ENCODE results near the gene NYNRIN. TPM values are rescaled to one million over a fixed set of nuclear protein-coding genes. Genes with fewer than 3 reads are reported as not detected.
"Not testable (repeated sequence)": the region's sequence is repeated elsewhere in the genome, so short reads cannot be mapped to it uniquely, and the experiment has no call there.

Gene NYNRIN
- total and polyA plus RNA-seq, 10 of the 15 experiments (the other 5 are each of a cell fraction or from before 2014, with no cell fraction given), result under 0.01 to 0.15 (median 0.01) TPM; not detected in 5

DNA sequence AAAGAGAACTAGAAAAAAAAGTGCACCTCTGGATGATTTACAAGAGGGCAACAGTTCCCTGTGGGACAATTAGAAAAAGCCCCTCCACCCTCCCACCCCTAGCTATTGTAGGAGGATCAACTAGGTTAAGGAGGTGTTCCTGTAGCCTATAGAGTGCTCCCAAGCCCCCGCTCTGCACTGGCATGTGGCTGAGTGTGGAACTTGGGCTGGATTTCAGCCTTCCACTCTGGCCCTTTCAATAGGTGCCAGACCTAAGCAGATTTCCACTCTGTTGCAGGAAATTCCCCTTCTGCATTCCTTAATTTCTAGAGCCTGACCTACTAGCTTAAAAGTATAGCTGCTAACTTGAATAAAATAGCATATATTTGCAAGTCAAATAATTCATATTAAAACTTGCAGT lies 28.1 kb upstream of the NYNRIN start:
- SMC1A ChIA-PET (ENCODE audit: uncharacterized antibody, unreplicated experiment), result interaction anchor here (0.5 to 1.6 kb wide), 5 partner anchors 9 to 169 kb away, joined by 3 to 8 read pairs (median 3); partner anchors contain the start of gene RIPK3
- CTCF ChIA-PET, result interaction anchor here (1.1 to 4.4 kb wide), 9 partner anchors 9 to 100 kb away, joined by 3 to 22 read pairs (median 4); no protein-coding TSS in a partner anchor
- peaks cover 1 to 6% of the 10 kb centered on the region in 2 experiments for H3K27me3 ChIP-seq (replicated peaks in 1 of 2; ENCODE audit: control insufficient read depth in 2 of 2, insufficient read depth in 2 of 2, low read length in 1 of 2)
- TF ChIP-seq BRCA1 (IDR thresholded peaks at IDR 0.05; ENCODE audit: low read depth, low read length) (no peak), EP300 (IDR thresholded peaks at IDR 0.05; ENCODE audit: borderline replicate concordance in 1 of 2, control insufficient read depth in 1 of 2, low read depth in 2 of 2, low read length in 2 of 2) (no peak), LARP7 (IDR thresholded peaks at IDR 0.05) (no peak), WRNIP1 (IDR thresholded peaks at IDR 0.05; ENCODE audit: borderline replicate concordance, low read depth, low read length) (no peak), ATF2 (IDR thresholded peaks at IDR 0.05; ENCODE audit: low read length) (no peak), EZH2 (IDR thresholded peaks at IDR 0.05; ENCODE audit: borderline replicate concordance, control insufficient read depth, low read depth, low read length) (no peak), RCOR1 (conservative IDR thresholded peaks at IDR 0.05; ENCODE audit: low read depth, low read length) (no peak), POLR2AphosphoS5 (IDR thresholded peaks at IDR 0.05; ENCODE audit: low read length) (no peak), KDM1A (IDR thresholded peaks at IDR 0.05; ENCODE audit: borderline replicate concordance) (no peak)
- TF ChIP-seq, protein P1, sequence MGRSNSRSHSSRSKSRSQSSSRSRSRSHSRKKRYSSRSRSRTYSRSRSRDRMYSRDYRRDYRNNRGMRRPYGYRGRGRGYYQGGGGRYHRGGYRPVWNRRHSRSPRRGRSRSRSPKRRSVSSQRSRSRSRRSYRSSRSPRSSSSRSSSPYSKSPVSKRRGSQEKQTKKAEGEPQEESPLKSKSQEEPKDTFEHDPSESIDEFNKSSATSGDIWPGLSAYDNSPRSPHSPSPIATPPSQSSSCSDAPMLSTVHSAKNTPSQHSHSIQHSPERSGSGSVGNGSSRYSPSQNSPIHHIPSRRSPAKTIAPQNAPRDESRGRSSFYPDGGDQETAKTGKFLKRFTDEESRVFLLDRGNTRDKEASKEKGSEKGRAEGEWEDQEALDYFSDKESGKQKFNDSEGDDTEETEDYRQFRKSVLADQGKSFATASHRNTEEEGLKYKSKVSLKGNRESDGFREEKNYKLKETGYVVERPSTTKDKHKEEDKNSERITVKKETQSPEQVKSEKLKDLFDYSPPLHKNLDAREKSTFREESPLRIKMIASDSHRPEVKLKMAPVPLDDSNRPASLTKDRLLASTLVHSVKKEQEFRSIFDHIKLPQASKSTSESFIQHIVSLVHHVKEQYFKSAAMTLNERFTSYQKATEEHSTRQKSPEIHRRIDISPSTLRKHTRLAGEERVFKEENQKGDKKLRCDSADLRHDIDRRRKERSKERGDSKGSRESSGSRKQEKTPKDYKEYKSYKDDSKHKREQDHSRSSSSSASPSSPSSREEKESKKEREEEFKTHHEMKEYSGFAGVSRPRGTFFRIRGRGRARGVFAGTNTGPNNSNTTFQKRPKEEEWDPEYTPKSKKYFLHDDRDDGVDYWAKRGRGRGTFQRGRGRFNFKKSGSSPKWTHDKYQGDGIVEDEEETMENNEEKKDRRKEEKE (IDR thresholded peaks at IDR 0.05), result no peak
- TF ChIP-seq, protein P2, sequence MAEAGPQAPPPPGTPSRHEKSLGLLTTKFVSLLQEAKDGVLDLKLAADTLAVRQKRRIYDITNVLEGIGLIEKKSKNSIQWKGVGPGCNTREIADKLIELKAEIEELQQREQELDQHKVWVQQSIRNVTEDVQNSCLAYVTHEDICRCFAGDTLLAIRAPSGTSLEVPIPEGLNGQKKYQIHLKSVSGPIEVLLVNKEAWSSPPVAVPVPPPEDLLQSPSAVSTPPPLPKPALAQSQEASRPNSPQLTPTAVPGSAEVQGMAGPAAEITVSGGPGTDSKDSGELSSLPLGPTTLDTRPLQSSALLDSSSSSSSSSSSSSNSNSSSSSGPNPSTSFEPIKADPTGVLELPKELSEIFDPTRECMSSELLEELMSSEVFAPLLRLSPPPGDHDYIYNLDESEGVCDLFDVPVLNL (IDR thresholded peaks at IDR 0.05; ENCODE audit: low read depth, low read length), result no peak
- no peak overlapping the region for H2AFZ ChIP-seq (ENCODE audit: control insufficient read depth, low read depth, low read length)
- no peak overlapping the region for H3K9ac ChIP-seq (ENCODE audit: control insufficient read depth, insufficient read depth, low read length)
- no peak overlapping the region for H3K4me2 ChIP-seq (ENCODE audit: control insufficient read depth, insufficient read depth)
- H4K20me1 ChIP-seq (ENCODE audit: control insufficient read depth, insufficient read depth), result no peaks in the 10 kb centered on the region
- in situ Hi-C loops (cut with MboI) (no loop called here), intact Hi-C loops (cut with micrococcal nuclease; ENCODE audit: unreplicated experiment) (no loop called here)
- no peak overlapping the region for H3K4me3 ChIP-seq
- no peak overlapping the region for H3K27ac ChIP-seq (ENCODE audit: control insufficient read depth, insufficient read depth)
- no peaks in the 10 kb centered on the region for H3K9me3 ChIP-seq (replicated peaks; ENCODE audit: control insufficient read depth, insufficient read depth, low read length)
- WGBS (ENCODE audit: insufficient coverage, insufficient replicate concordance, low lambda C conversion rate, missing lambda C conversion rate), result 92% methylated on average over 1 of the region's 1 CpG
- POLR2A ChIA-PET, result interaction anchor here (0.6 to 1.1 kb wide), 4 partner anchors 18 to 173 kb away, joined by 3 to 4 read pairs (median 4); no protein-coding TSS in a partner anchor
- H3K36me3 ChIP-seq (ENCODE audit: control insufficient read depth in 2 of 2, insufficient read depth in 2 of 2, low read length in 1 of 2), result no peaks in the 10 kb centered on the region
- FAIRE-seq (no peak), DNase-seq (ENCODE audit: low read depth, low spot score) (no peak), ATAC-seq (no peak)
- H3K4me1 ChIP-seq (ENCODE audit: control insufficient read depth, insufficient read depth, low read length), result peaks cover 13% of the 10 kb centered on the region
- RAD21 ChIA-PET (ENCODE audit: unreplicated experiment), result interaction anchor here (1.2 to 2.0 kb wide), 3 partner anchors 9 to 61 kb away, joined by 3 to 7 read pairs (median 4); no protein-coding TSS in a partner anchor
- H3K79me2 ChIP-seq (ENCODE audit: control insufficient read depth, insufficient read depth, low read length), result no peaks in the 10 kb centered on the region
- no TSS peak for BruUV-seq (replicated peaks)

DNA sequence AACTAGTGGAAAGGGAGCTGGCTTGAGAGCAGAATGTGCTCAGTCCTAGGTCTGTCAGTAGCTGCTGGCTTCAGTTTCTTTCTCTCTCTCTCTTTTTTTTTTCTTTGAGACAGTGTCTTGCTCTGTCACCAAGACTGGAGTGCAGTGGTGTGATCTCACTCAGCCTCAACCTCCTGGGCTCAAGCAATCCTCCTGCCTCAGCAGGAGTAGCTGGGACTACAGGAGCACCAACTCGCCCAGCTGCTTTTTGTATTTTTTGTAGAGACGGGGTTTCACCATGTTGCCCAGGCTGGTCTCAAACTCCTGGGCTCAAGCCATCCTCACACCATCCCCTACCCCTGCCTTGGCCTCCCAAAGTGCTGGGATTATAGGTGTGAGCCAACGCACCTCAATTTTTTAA lies 27.2 kb upstream of the NYNRIN start:
- ChIA-PET RAD21 (ENCODE audit: unreplicated experiment) (interaction anchor here (1.2 to 2.0 kb wide), 3 partner anchors 8 to 60 kb away, joined by 3 to 7 read pairs (median 4); no protein-coding TSS in a partner anchor), CTCF (interaction anchor here (1.3 to 4.4 kb wide), 5 partner anchors 14 to 60 kb away, joined by 3 to 22 read pairs (median 5); no protein-coding TSS in a partner anchor), SMC1A (ENCODE audit: uncharacterized antibody, unreplicated experiment) (interaction anchor here (0.5 to 1.6 kb wide), 5 partner anchors 9 to 168 kb away, joined by 3 to 8 read pairs (median 3); no protein-coding TSS in a partner anchor), POLR2A (interaction anchor here (0.6 to 1.0 kb wide), 3 partner anchors 17 to 489 kb away, joined by 3 to 4 read pairs (median 3); no protein-coding TSS in a partner anchor)
- FAIRE-seq; H3K27ac ChIP-seq (ENCODE audit: control insufficient read depth, insufficient read depth); H3K4me2 ChIP-seq (ENCODE audit: control insufficient read depth, insufficient read depth); H4K20me1 ChIP-seq (ENCODE audit: control insufficient read depth, insufficient read depth); DNase-seq (ENCODE audit: low read depth, low spot score); H3K4me3 ChIP-seq; H3K9me3 ChIP-seq (replicated peaks; ENCODE audit: control insufficient read depth, insufficient read depth, low read length); H3K36me3 ChIP-seq (ENCODE audit: control insufficient read depth in 2 of 2, insufficient read depth in 2 of 2, low read length in 1 of 2); intact Hi-C loops (cut with micrococcal nuclease; ENCODE audit: unreplicated experiment); H2AFZ ChIP-seq (ENCODE audit: control insufficient read depth, low read depth, low read length); H3K9ac ChIP-seq (ENCODE audit: control insufficient read depth, insufficient read depth, low read length); BruUV-seq (replicated peaks); H3K79me2 ChIP-seq (ENCODE audit: control insufficient read depth, insufficient read depth, low read length); ATAC-seq; H3K27me3 ChIP-seq (replicated peaks in 1 of 2; ENCODE audit: control insufficient read depth in 2 of 2, insufficient read depth in 2 of 2, low read length in 1 of 2); H3K4me1 ChIP-seq (ENCODE audit: control insufficient read depth, insufficient read depth, low read length); in situ Hi-C loops (cut with MboI): not testable (repeated sequence)
- WGBS (ENCODE audit: insufficient coverage, insufficient replicate concordance, low lambda C conversion rate, missing lambda C conversion rate), result 33% methylated on average over 3 of the region's 3 CpGs
